PC-9 (cell line): Measurements from ENCODE around the gene VPS13D. TPM values are rescaled to one million over a fixed set of nuclear protein-coding genes. Genes with fewer than 3 reads are reported as not detected.

Experiments
- BruUV-seq: library from RNA; stranded (reverse); fragments of 400-500 nt; replicated peaks from 2 replicates; lab custom pipeline; 2021; lab: Mats Ljungman, UMichigan
- CTCF ChIA-PET: fragments of 300-600 bp; sonication (Branson Sonifier 250); formaldehyde crosslinking; loops from one replicate; lab custom pipeline; 2022; ENCODE audit warnings: antibody characterized with exemption; lab: Charles Lee
- POLR2A ChIA-PET: fragments of 300-600 bp; sonication (Branson Sonifier 250); formaldehyde crosslinking; loops from one replicate; lab custom pipeline; 2022; ENCODE audit warnings: antibody characterized with exemption; ENCODE audit not compliant: unreplicated experiment; lab: Charles Lee
- DNase-seq, 2 experiments: peaks; one replicate each; pipeline versions ENCODE4 v3.0.0 to v3.0.0-alpha.2; 2015 to 2022; ENCODE audit warnings: mixed read lengths in 1 of 2
- H2AFZ ChIP-seq: fragments of 200-600 bp; sonication (generic); 2 replicates; pipeline ENCODE4 v1.8.1; 2017; ENCODE audit warnings: antibody characterized with exemption
- H3F3A ChIP-seq: fragments of 200-600 bp; sonication (generic); 2 replicates; pipeline ENCODE4 v1.8.1; 2017; ENCODE audit warnings: antibody characterized with exemption, mild to moderate bottlenecking, low read depth; ENCODE audit not compliant: insufficient read depth
- H3K27ac ChIP-seq: fragments of 200-600 bp; sonication (generic); 2 replicates; pipeline ENCODE4 v1.6.1; 2016; ENCODE audit warnings: mixed run types
- H3K27me3 ChIP-seq: fragments of 200-600 bp; sonication (generic); 2 replicates; pipeline ENCODE4 v1.6.1; 2016; ENCODE audit warnings: low read depth, mixed run types; ENCODE audit not compliant: insufficient read depth
- H3K36me3 ChIP-seq: fragments of 200-600 bp; sonication (generic); 2 replicates; pipeline ENCODE4 v1.6.1; 2016; ENCODE audit warnings: low read depth, mixed run types
- H3K4me1 ChIP-seq: fragments of 200-600 bp; sonication (generic); replicated peaks from 2 replicates; pipeline ENCODE4 v1.6.1; 2016; ENCODE audit warnings: mixed run types; ENCODE audit not compliant: insufficient read depth
- H3K4me2 ChIP-seq: fragments of 200-600 bp; sonication (generic); 2 replicates; pipeline ENCODE4 v1.6.1; 2017; ENCODE audit warnings: mixed run types
- H3K4me3 ChIP-seq: fragments of 200-600 bp; sonication (generic); 2 replicates; pipeline ENCODE4 v1.6.1; 2016; ENCODE audit warnings: mixed run types
- H3K79me2 ChIP-seq: fragments of 200-600 bp; sonication (generic); 2 replicates; pipeline ENCODE4 v1.6.1; 2017; ENCODE audit warnings: low read depth, mixed run types
- H3K9me2 ChIP-seq: fragments of 200-600 bp; sonication (generic); 2 replicates; pipeline ENCODE4 v1.8.1; 2017; ENCODE audit warnings: mild to moderate bottlenecking; ENCODE audit not compliant: insufficient read depth
- H3K9me3 ChIP-seq: fragments of 200-600 bp; sonication (generic); 2 replicates; pipeline ENCODE4 v1.8.1; 2016; ENCODE audit warnings: low read depth; ENCODE audit not compliant: insufficient read depth
- H4K20me1 ChIP-seq: fragments of 200-600 bp; sonication (generic); 2 replicates; pipeline ENCODE4 v1.8.1; 2017; ENCODE audit not compliant: insufficient read depth
- EZH2 ChIP-seq: fragments of 200-600 bp; sonication (generic); IDR thresholded peaks from 2 replicates; pipeline ENCODE4 v1.8.0; 2017; ENCODE audit warnings: antibody characterized with exemption, low read depth
- intact Hi-C: fragments of 100-400 bp; cut with micrococcal nuclease; formaldehyde crosslinking; loops from one replicate; pipeline ENCODE4 v1.10.0; 2022; ENCODE audit not compliant: unreplicated experiment
- total RNA-seq: library from RNA; stranded (reverse); gene quantifications from 2 replicates; pipeline ENCODE4 v1.2.3, GENCODE V29; 2021
- TF ChIP-seq, protein P1 (sequence below): fragments of 200-600 bp; sonication (generic); conservative IDR thresholded peaks from 2 replicates; pipeline ENCODE4 v1.6.1; 2017; ENCODE audit warnings: mixed run types, antibody characterized with exemption, mild to moderate bottlenecking, moderate library complexity

VPS13D gene
- total RNA-seq, 1 experiment from 2014 or later = 36.2 TPM

GRCh38 chr1:12442217-12442616, 212.4 kb downstream of the VPS13D start:
- ChIA-PET POLR2A (no interaction called here), CTCF (no interaction called here)
- H3K27ac ChIP-seq = no peak overlapping the region
- H3K9me2 ChIP-seq = no peaks in the 10 kb centered on the region
- no peaks in the 10 kb centered on the region; the same call in 1 of the 2 replicates for H3F3A ChIP-seq
- H3K4me3 ChIP-seq = no peak overlapping the region
- H3K4me1 ChIP-seq = peaks cover 6% of the 10 kb centered on the region
- no peaks in the 10 kb centered on the region for H3K79me2 ChIP-seq
- BruUV-seq = no TSS peak
- H2AFZ ChIP-seq = no peak overlapping the region
- H3K27me3 ChIP-seq = no peaks in the 10 kb centered on the region
- TF ChIP-seq, protein P1, sequence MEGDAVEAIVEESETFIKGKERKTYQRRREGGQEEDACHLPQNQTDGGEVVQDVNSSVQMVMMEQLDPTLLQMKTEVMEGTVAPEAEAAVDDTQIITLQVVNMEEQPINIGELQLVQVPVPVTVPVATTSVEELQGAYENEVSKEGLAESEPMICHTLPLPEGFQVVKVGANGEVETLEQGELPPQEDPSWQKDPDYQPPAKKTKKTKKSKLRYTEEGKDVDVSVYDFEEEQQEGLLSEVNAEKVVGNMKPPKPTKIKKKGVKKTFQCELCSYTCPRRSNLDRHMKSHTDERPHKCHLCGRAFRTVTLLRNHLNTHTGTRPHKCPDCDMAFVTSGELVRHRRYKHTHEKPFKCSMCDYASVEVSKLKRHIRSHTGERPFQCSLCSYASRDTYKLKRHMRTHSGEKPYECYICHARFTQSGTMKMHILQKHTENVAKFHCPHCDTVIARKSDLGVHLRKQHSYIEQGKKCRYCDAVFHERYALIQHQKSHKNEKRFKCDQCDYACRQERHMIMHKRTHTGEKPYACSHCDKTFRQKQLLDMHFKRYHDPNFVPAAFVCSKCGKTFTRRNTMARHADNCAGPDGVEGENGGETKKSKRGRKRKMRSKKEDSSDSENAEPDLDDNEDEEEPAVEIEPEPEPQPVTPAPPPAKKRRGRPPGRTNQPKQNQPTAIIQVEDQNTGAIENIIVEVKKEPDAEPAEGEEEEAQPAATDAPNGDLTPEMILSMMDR = no peak
- H3K4me2 ChIP-seq = no peak overlapping the region
- no peak for DNase-seq
- intact Hi-C loops = no loop called here
- no peaks in the 10 kb centered on the region for H4K20me1 ChIP-seq
- H3K36me3 ChIP-seq = no peaks in the 10 kb centered on the region
- no peaks in the 10 kb centered on the region for H3K9me3 ChIP-seq

DNA sequence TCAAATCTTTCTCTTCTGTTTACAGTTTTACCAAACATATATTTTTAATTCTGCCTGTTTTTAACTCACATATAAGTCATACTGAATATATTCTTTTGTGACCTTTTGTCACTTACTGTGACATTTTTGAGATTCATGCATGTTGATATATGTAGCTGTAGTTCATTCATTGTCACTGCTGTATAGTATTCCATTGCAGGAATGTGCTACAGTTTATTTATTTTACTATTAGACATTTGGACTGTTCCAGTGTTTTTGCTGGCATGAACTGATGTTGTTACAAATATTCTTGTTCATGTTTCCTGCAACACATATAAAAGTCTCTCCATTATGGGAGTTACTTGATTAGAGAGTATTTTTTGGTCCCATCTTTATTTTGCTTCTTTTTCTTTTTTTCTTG, 213.3 kb downstream of the VPS13D start:
- no TSS peak for BruUV-seq
- no peak for DNase-seq
- no peak overlapping the region for H3K4me3 ChIP-seq
- TF ChIP-seq, protein P1 = no peak
- no peak for TF ChIP-seq EZH2
- H3K9me3 ChIP-seq = no peaks in the 10 kb centered on the region
- H3K4me1 ChIP-seq = no peaks in the 10 kb centered on the region
- intact Hi-C loops = no loop called here
- no peak overlapping the region for H3K27ac ChIP-seq
- no peaks in the 10 kb centered on the region for H3K79me2 ChIP-seq
- H3F3A ChIP-seq = no peaks in the 10 kb centered on the region
- no peaks in the 10 kb centered on the region for H3K9me2 ChIP-seq
- no peak overlapping the region for H2AFZ ChIP-seq
- H3K36me3 ChIP-seq = no peaks in the 10 kb centered on the region
- CTCF ChIA-PET = interaction anchor here (0.6 kb wide), 1 partner anchor 26 kb away, joined by 3 read pairs; no protein-coding TSS in a partner anchor
- no peak overlapping the region for H3K4me2 ChIP-seq
- H4K20me1 ChIP-seq = no peaks in the 10 kb centered on the region
- H3K27me3 ChIP-seq = no peaks in the 10 kb centered on the region
- POLR2A ChIA-PET = interaction anchor here (0.7 kb wide), 1 partner anchor 130 kb away, joined by 3 read pairs; no protein-coding TSS in a partner anchor

DNA sequence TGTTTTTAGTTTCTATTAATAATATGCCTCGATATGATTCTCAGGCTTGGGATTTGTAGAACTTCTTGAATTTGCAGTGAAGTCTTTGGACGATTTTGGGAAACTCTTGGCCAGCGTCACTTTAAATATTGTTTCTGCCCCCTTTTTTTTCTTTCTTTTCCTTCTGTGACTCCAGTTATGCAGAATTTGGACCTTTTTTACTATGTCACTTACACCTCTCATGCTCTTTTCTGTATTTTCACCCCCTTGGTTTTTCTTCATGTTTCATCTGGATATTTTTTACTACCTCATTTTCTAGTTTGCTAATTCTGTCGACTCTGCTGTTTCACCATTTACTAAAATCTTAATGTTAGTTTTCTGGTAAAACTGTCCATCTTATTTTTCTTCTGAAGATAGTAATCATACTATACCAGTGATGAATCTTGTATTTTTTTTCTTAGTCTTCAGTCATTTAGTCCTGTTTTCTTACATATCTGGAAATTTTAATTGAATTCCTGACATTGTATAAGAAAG, 214.6 kb downstream of the VPS13D start:
- no TSS peak for BruUV-seq
- intact Hi-C loops = no loop called here
- Histone ChIP-seq H3F3A (no peaks in the 10 kb centered on the region), H3K36me3 (no peaks in the 10 kb centered on the region), H3K27ac (no peak overlapping the region), H2AFZ (no peak overlapping the region), H3K27me3 (no peaks in the 10 kb centered on the region), H4K20me1 (no peaks in the 10 kb centered on the region), H3K9me2 (no peaks in the 10 kb centered on the region), H3K9me3 (no peaks in the 10 kb centered on the region), H3K4me1 (0 out of 2 replicates have a peak, but pooled peaks cover 9% of the 10 kb centered on the region), H3K4me2 (no peak overlapping the region), H3K4me3 (no peak overlapping the region), H3K79me2 (no peaks in the 10 kb centered on the region)
- ChIA-PET POLR2A (no interaction called here), CTCF (no interaction called here)
- TF ChIP-seq, protein P1 = no peak
- TF ChIP-seq EZH2 = no peak
- DNase-seq = no peak
